Measurements from ENCODE around the gene CNTLN.

Gene CNTLN

DNA sequence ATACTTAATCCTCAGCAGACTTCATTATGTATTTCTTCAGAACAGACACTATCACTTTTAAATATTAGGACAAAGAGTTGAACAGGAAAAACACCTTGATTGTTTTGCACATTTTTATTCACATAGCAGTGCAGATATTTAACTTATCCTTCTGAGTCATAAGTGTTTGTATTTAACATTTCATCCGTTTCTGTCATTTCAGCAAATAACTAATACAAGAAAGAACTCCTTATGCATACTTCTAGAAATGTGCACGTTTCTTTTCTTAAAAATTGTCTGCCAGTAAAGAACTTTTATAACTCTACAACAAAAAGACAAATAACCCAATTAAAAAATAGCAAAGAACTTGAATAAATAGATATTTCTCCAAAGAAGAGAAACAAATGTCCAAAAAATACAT lies 3.3 kb upstream of the CNTLN start:
- Histone ChIP-seq H3K4me2 (ENCODE audit: low read depth, low read length, poor library complexity, severe bottlenecking) (no peak overlapping the region), H3K9ac (ENCODE audit: low read length) (no peak overlapping the region), H2AFZ (ENCODE audit: low read depth, low read length, severe bottlenecking) (no peak overlapping the region), H3K9me2 (replicated peaks; ENCODE audit: insufficient read depth, low read length) (no peaks in the 10 kb centered on the region), H4K20me1 (ENCODE audit: low read depth, low read length) (no peaks in the 10 kb centered on the region), H3K9me3 (ENCODE audit: insufficient read depth, low read length) (no peaks in the 10 kb centered on the region), H3K27me3 (ENCODE audit: low read length) (no peaks in the 10 kb centered on the region), H3K79me2 (ENCODE audit: insufficient read depth, low read length) (no peaks in the 10 kb centered on the region), H3F3A (ENCODE audit: insufficient read depth) (no peaks in the 10 kb centered on the region), H3K27ac (ENCODE audit: low read depth, low read length) (no peak overlapping the region), H3K4me3 (ENCODE audit: insufficient read depth, low read length, poor library complexity, severe bottlenecking) (no peak overlapping the region), H3K36me3 (ENCODE audit: low read length) (no peaks in the 10 kb centered on the region)
- TF ChIP-seq, protein P1, sequence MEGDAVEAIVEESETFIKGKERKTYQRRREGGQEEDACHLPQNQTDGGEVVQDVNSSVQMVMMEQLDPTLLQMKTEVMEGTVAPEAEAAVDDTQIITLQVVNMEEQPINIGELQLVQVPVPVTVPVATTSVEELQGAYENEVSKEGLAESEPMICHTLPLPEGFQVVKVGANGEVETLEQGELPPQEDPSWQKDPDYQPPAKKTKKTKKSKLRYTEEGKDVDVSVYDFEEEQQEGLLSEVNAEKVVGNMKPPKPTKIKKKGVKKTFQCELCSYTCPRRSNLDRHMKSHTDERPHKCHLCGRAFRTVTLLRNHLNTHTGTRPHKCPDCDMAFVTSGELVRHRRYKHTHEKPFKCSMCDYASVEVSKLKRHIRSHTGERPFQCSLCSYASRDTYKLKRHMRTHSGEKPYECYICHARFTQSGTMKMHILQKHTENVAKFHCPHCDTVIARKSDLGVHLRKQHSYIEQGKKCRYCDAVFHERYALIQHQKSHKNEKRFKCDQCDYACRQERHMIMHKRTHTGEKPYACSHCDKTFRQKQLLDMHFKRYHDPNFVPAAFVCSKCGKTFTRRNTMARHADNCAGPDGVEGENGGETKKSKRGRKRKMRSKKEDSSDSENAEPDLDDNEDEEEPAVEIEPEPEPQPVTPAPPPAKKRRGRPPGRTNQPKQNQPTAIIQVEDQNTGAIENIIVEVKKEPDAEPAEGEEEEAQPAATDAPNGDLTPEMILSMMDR (IDR thresholded peaks at IDR 0.05; ENCODE audit: insufficient read depth, low read length, poor library complexity, severe bottlenecking) = no peak
- TF ChIP-seq EZH2phosphoT487 (conservative IDR thresholded peaks at IDR 0.05; ENCODE audit: low read length) = no peak

DNA sequence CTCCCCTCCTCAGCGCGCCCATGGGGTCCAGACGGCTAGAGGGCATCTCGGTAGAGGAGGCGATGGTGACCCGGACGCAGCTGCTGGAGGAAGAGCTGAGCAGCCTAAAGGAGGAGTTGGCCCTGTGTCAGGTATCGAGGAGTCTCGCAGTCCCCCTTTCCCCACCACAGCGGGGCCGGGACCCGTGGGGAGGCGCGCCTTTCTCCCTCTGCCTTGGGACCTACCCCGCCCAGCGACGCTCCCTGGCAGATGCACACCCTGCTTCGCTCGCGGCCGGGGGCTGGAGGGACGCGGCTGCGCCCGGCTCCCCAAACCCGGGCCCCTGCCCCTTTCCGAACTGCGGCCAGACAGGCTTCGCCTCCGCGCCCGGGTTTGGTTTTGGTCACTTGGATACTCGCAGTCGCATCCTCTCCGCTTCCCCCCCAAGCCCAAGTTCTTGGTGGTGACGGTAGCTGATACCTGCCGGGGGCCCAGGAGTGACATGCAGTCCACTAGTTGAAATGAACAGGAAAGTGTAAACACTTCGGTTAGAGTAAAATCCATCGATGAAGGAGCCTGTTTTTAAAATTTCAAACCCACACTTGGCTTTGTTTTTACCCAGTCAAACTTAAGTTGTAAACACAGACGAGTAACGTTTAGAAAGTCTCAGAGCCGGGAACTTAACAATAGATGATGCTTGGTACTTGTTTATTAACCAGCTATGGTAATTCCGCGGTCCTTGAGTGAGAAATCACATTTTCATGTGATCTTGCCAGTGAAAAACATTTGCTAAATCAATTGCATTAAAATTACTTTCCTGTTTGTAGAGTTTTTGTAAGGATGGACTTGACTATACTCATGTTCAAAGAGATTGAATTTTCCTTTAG lies 688 bp downstream of the CNTLN start:
- H2AFZ ChIP-seq (ENCODE audit: low read depth, low read length, severe bottlenecking) = no peak overlapping the region
- H3K36me3 ChIP-seq (ENCODE audit: low read length) = no peaks in the 10 kb centered on the region
- no peak overlapping the region for H3K9ac ChIP-seq (ENCODE audit: low read length)

DNA sequence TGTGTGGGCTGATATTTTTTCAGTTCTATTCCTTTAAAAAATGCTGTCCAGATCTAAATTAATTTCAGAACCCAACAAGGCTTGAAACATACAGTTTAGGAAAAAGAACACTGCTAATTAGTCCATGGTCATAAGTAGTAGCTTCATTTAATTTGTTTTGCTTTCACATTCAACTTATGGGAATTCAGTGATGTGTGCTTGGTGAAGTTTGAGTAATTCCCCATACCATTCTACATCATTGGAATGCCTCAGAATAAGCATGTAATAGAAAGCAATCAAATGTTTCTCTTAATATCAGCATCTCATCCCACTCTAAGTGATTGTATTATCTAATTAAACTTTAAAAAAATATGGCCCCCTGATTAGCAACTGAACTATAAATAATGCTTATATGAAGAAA lies 2.7 kb downstream of the CNTLN start:
- H3K9ac ChIP-seq (ENCODE audit: low read length) = no peak overlapping the region
- no peak overlapping the region for H3K27ac ChIP-seq (ENCODE audit: low read depth, low read length)
- TF ChIP-seq EZH2phosphoT487 (conservative IDR thresholded peaks at IDR 0.05; ENCODE audit: low read length) = no peak
- TF ChIP-seq, protein P1 (IDR thresholded peaks at IDR 0.05; ENCODE audit: insufficient read depth, low read length, poor library complexity, severe bottlenecking) = no peak
- no peaks in the 10 kb centered on the region for H3K9me3 ChIP-seq (ENCODE audit: insufficient read depth, low read length)
- H3K27me3 ChIP-seq (ENCODE audit: low read length) = no peaks in the 10 kb centered on the region
- no peak overlapping the region for H3K4me3 ChIP-seq (ENCODE audit: insufficient read depth, low read length, poor library complexity, severe bottlenecking)
- no peak overlapping the region for H2AFZ ChIP-seq (ENCODE audit: low read depth, low read length, severe bottlenecking)
- H3K79me2 ChIP-seq (ENCODE audit: insufficient read depth, low read length) = no peaks in the 10 kb centered on the region
- H4K20me1 ChIP-seq (ENCODE audit: low read depth, low read length) = no peaks in the 10 kb centered on the region
- H3K9me2 ChIP-seq (replicated peaks; ENCODE audit: insufficient read depth, low read length) = no peaks in the 10 kb centered on the region
- no peaks in the 10 kb centered on the region for H3K36me3 ChIP-seq (ENCODE audit: low read length)
- H3K4me2 ChIP-seq (ENCODE audit: low read depth, low read length, poor library complexity, severe bottlenecking) = no peak overlapping the region
- no peaks in the 10 kb centered on the region for H3F3A ChIP-seq (ENCODE audit: insufficient read depth)

More for the DNA sequence above, 688 bp downstream of the CNTLN start:
- TF ChIP-seq EZH2phosphoT487 (conservative IDR thresholded peaks at IDR 0.05; ENCODE audit: low read length) = no peak
- TF ChIP-seq, protein P1 (IDR thresholded peaks at IDR 0.05; ENCODE audit: insufficient read depth, low read length, poor library complexity, severe bottlenecking) = no peak
- H3K79me2 ChIP-seq (ENCODE audit: insufficient read depth, low read length) = no peaks in the 10 kb centered on the region
- no peak overlapping the region for H3K27ac ChIP-seq (ENCODE audit: low read depth, low read length)
- no peaks in the 10 kb centered on the region for H3K27me3 ChIP-seq (ENCODE audit: low read length)
- H3K4me3 ChIP-seq (ENCODE audit: insufficient read depth, low read length, poor library complexity, severe bottlenecking) = no peak overlapping the region
- H3K4me2 ChIP-seq (ENCODE audit: low read depth, low read length, poor library complexity, severe bottlenecking) = no peak overlapping the region
- no peaks in the 10 kb centered on the region for H3K9me3 ChIP-seq (ENCODE audit: insufficient read depth, low read length)
- H4K20me1 ChIP-seq (ENCODE audit: low read depth, low read length) = no peaks in the 10 kb centered on the region
- H3K9me2 ChIP-seq (replicated peaks; ENCODE audit: insufficient read depth, low read length) = no peaks in the 10 kb centered on the region
- H3F3A ChIP-seq (ENCODE audit: insufficient read depth) = no peaks in the 10 kb centered on the region
